IPS-18c (cell line): Measurements from ENCODE around the gene XAF1.
"Not testable (repeated sequence)": the region's sequence is repeated elsewhere in the genome, so short reads cannot be mapped to it uniquely, and the experiment has no call there.

Experiments used
- H3K4me3 ChIP-seq: 2 replicates; pipeline ENCODE4 v1.7.0; 2013; ENCODE audit warnings: low read depth, mild to moderate bottlenecking, low read length, moderate library complexity; ENCODE audit not compliant: insufficient read depth
- H3K9me3 ChIP-seq: one replicate; pipeline ENCODE4 v1.6.1; 2013; ENCODE audit warnings: mild to moderate bottlenecking, low read length, moderate library complexity; ENCODE audit not compliant: control insufficient read depth, insufficient read depth

Gene XAF1, protein sequence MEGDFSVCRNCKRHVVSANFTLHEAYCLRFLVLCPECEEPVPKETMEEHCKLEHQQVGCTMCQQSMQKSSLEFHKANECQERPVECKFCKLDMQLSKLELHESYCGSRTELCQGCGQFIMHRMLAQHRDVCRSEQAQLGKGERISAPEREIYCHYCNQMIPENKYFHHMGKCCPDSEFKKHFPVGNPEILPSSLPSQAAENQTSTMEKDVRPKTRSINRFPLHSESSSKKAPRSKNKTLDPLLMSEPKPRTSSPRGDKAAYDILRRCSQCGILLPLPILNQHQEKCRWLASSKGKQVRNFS

DNA sequence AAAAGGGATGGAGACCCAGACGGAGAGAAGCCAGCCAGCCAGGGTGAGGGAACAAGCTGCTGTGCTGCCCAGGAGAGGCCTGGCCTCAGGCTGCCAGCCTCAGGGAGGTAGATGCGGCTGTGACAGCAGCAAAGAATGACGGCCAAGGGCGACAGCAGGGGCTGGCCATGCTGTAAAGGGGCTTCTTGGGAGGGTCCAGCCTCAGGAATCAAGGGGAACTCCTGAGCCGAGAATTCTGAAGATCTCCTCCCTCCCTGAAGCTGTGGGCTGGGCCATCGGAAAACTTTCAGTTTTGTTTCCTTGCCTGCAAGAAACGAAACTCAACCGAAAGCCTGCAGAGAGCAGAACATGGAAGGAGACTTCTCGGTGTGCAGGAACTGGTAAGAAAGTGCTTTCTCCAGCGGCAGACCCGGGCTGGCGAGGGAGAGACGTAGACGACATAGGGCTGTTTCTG, at the start of gene XAF1:
Gene XAF1 (plus strand): TSS at position 316 of the 454 bp plus-strand sequence. CDS start 33 bp downstream, at position 349.
- no peaks in the 10 kb centered on the region for H3K9me3 ChIP-seq
- H3K4me3 ChIP-seq: no peak within 1 kb of the TSS

DNA sequence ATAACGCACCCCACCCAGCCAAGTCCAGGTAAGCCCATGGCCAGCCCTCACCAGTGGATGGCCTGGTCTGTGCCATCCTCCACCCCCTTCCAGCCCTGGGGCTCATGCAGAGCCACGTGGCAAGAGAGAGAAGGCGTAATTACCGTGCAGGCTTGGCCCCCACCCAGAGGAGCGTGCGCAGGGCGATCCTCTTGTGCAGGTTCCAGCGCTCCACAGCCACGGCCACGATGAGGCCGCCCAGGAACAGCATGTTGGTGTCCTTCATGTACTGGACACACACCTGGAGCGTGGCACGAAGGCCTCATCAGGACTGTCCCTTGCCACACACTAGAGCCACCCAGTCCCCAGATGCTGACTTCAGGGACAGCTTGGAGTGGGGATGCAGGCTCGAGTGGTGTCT, 49.3 kb upstream of the XAF1 start:
- H3K4me3 ChIP-seq: no peak overlapping the region

DNA sequence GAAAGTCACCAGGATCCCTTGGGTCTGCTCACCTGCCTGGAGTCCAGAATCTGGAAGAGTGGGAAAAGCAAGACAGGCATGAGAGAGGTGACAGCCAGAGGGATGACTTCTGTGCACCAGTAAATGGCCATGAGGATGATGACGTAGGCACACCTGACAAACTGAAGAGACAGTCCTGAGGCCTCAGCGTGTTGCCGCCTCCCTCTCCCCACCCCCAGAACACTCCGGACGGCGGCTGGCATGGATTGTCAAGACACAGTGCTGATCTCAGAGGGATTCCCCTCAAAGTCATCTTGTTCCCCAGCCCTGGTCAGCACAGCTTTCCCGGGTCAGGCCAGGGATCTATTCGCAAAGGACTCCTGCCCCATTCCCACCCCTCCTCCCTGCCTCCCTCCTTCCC, 48.9 kb upstream of the XAF1 start:
- Histone ChIP-seq H3K4me3 (no peak overlapping the region), H3K9me3 (no peaks in the 10 kb centered on the region)

More for the DNA sequence above, 49.3 kb upstream of the XAF1 start:
- H3K9me3 ChIP-seq: no peaks in the 10 kb centered on the region

DNA sequence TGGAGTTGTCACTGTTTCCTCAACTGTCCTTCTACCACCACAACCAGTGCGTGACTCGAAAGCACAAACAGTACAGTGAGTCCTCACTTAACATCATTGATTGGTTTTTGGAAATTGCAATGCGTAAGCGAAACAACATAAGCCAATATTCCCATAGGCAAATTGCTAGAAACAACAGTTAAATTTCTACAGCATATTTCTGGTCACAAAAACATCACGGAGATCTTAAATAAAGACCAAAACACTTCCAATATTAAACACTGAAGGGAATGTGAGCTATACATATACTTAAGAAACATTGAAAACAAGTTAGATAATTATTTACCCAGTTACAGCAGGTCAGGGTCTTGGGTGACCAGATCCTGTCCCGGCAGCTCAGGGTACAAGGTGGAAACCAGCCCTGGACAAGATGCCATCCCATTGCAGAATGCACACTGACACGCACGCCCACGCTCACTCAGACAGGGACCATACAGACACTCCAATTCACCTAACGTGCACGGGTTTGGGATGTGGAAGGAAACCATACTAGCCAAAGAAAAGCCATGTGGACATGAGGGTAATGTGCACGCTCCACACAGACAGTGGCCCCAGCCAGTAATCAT, 47.4 kb upstream of the XAF1 start:
- H3K4me3 ChIP-seq: no peak overlapping the region
- no peaks in the 10 kb centered on the region for H3K9me3 ChIP-seq

DNA sequence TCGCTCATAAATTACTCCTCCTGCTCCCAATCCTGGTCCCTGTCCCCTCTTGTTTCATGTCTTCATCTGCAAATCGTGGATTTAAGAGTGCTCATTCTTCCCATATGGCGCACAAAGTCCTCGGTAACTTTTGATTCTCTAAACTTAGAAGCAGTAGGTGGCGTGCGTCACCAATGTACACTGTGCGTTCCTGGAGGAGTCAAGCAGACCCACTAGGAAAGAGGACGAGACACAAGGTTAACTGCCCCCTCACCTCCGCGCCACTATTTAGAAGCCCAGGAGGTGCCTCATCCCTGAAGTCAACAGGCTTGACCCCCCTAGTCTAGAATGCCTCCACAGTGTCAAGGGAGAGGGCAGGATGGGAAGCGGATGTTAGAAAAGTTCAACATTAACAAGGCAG, 45.5 kb upstream of the XAF1 start:
- no peak overlapping the region for H3K4me3 ChIP-seq
- H3K9me3 ChIP-seq: no peaks in the 10 kb centered on the region

DNA sequence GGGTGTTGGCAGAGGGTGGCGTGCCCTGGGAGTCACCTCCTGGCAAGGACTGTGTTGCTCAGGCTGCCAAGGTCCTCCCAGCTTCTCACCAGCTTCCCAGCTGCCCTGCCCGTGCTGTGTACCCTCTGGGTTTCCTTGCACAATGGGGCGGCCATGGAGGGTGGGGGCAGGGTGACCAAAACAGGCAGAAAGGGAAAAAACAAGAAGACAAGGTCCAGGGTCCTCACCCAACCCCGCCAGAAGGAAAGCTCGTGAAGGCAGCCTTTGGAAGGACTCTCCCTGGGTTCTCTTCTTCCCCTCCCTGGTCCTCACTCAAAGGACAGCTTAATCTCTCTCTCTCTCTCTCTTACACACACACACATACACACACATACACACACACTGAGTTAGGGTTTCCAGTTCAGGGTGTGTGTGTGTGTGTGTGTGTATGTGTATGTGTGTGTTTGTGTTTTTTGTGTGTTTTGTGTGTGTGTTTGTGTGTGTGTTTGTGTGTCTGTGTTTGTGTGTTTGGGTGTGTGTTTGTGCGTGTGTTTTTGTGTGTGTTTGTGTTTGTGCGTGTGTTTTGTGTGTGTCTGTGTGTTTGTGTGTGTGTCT, 44.7 kb upstream of the XAF1 start:
- H3K4me3 ChIP-seq: no peak overlapping the region

DNA sequence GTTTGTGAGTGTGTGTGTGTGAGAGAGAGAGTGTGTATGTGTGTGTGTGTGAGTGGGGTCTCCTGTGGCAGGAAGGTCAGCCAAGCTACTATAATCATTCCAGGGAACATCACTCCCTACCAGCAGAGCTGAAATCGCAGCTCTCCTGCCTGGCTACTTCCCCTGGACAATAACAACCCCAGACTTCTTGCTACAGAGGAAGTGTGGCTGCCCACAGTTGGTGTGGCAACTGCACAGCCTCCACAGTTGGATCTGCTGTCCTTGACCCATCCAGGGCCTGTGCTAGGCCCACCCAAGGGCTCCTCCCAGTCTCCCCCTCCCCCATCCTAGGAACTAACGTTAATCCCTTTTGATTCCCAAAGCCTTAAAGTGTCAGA, 44.2 kb upstream of the XAF1 start:
- H3K9me3 ChIP-seq: no peaks in the 10 kb centered on the region
- H3K4me3 ChIP-seq: no peak overlapping the region

More for the DNA sequence above, 44.7 kb upstream of the XAF1 start:
- no peaks in the 10 kb centered on the region for H3K9me3 ChIP-seq

DNA sequence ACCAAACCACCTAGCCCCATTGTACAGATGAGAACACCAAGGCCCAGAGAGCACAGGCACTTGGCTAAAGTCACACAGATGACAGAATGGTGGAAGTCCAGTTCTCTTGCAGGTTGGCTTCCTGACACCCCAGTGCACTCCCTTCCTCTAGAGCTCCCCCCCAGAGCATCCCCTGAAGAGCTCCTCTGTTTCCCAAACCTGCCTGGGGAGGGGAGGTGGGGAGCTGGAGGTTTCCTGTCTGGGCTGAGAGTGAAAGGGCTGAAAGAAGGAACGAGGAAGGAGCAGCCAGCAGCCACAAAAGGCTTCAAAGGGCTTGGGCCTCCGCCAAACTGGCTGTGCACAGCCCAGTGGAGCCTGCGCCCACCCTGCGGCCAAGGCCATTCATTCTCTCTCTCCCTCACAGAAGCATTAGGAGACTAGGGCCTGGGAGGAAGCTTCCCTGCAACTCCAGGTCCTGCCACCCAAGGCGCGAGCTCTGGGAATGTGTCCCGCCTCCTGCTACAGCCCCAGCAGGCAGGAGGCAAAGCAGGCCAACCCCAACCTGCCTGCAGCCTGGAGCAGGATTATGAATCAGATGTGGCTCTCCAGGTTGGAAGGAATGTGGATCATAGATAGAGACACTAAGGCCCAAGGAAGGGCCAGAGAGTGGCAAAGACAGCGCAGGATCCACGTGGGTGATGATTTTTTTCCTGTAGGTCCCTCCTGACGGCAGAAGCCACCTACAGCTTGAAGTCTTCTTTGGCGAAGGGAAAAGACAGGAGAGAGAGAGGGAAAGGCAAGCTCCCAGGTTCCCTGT, 43.6 kb upstream of the XAF1 start:
- no peaks in the 10 kb centered on the region for H3K9me3 ChIP-seq
- H3K4me3 ChIP-seq: no peak overlapping the region

DNA sequence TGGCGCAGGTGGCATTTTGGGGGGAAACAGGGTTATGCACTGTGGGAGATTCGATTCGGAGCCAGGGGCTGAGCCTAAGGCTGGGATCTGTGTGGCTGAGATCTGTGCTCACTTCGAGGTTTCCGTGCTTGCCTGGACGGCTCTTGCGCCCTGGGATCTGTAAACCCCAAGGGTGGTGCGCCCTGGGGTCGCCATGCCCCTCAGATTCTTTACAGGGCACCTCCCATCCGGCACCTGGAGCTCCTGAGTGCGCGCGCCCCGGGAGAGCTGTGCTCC, 43.1 kb upstream of the XAF1 start:
- Histone ChIP-seq H3K4me3 (peak overlapping the region; percentile 56), H3K9me3 (no peaks in the 10 kb centered on the region)

DNA sequence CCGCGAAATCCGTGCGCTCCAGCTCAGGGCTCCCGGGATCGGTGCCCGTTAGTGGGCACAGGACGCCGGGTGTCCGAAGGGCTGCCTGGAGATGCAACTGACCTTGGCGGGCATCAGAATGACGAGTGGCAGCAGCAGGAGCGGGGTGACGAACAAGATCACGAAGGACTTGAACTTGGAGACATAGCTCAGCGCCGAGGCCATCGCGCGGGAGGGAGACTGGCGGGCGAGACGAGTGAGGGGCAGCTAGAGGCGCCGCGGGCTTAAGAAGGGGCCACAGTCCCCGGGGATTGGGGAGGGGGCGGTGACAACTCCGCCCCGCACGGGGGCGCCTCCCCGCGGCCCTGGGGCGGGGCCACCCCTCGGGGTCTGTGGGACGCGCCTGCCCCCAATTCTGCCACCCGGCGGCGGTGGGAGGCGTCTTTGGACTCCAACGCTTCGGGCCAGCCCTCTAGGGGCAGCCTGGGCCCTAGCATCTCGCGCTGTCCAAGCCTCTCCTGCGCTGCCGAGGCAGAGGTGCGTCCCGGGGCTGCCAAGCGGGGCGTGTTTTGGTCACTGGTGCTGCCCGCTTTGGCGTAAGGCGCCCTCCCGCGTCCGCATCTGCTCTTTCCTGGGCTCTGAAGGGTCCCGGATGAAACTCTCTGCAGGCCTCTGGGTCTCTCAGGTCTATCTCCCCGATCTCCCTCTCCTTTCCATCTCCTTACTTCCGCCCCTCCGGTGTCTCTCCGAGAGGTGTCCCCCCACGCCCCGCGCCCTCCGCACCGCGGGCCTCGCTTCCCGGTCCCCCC, 42.5 kb upstream of the XAF1 start, which contains the start of gene SLC13A5:
Gene SLC13A5 (minus strand): TSS at position 240 of the 788 bp plus-strand sequence. CDS start 36 bp downstream, at position 204.
- H3K4me3 ChIP-seq: peak within 1 kb of the TSS; percentile 56

DNA sequence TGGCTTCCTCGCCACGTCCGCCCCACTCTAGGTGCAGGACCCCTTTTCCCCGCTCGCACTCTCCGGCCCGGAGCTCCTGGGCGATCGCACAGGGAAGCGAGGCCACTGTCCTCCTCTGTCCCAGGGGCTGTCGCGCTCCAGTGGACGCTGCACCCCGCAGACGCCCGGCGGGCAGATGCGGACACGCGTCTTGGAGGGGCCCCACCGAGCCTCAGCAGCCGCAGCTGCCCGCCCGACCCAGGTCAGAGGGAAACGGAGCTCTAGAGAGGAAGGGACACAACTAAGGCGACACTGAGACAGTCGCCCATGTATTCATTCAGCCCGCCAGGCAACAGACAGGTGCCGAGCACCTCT, 42.0 kb upstream of the XAF1 start:
- peak overlapping the region; percentile 56 for H3K4me3 ChIP-seq
- no peaks in the 10 kb centered on the region for H3K9me3 ChIP-seq

More for the DNA sequence above, 42.5 kb upstream of the XAF1 start, which contains the start of gene SLC13A5:
- no peaks in the 10 kb centered on the region for H3K9me3 ChIP-seq

DNA sequence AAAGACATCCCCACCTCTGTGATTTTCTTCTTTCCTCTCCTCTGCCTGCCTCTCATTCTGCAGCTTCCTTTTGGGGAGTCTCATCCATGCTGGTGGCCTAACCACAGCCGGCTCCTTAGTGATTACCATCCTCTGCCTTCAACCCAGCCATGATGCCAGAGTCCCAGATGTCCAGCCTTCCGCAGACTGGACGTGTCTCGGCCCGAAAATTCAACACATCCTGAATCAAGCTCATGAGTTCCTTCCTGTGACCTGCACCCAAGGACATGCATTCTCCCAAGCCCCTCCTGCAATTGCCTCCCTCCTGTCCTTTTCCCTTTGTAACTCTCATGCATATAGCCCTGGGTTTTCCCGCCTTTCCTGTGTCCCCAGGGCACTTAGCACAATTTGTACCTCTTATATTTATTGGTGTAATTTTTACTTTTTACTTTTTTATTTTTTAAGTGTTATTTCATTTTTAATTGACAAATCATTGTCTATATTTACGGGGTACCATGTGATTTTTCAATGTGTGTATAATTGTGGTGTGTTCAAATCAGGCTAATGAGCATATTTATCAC, 41.5 kb upstream of the XAF1 start:
- Histone ChIP-seq H3K9me3 (no peaks in the 10 kb centered on the region), H3K4me3 (no peak overlapping the region)

DNA sequence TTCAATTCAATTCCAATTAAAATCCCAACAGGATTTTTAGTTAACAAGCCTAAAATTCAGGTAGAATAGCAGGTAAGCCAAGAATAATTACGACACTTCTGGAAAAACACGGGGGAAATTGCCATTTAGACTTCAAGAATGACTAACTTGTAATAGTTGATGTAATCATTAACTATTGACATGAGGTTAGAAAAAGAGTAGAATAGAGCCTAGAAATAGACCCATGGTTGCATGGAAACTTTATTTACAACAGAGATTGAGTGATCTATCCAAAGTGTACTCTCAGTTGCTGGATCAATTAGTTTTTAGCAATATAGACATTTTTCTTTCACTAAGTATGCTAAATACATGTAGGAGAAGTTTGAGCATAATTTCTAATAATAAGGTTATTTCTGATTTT, 39.1 kb upstream of the XAF1 start:
- Histone ChIP-seq H3K9me3 (no peaks in the 10 kb centered on the region), H3K4me3 (no peak overlapping the region)

DNA sequence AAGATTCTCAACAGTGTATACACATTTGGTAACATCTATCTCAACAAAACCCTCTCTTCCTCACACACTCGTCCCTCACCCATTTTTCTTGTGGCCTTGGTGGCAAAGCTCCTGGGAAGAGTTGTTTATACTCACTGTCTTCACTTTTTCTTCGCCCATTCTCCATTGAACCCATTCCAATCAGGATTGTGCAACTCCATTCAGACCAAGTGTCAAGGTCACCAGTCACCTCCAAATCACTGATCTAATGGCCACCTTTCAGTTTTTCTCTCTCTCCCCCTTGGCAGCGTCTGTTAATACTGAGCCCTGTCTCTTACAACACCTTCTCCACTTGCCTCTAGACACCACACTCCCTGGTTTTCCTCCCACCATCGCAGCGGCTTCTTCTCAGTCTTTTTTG, 34.1 kb upstream of the XAF1 start:
- Histone ChIP-seq H3K9me3 (peaks cover 2% of the 10 kb centered on the region), H3K4me3 (no peak overlapping the region)

DNA sequence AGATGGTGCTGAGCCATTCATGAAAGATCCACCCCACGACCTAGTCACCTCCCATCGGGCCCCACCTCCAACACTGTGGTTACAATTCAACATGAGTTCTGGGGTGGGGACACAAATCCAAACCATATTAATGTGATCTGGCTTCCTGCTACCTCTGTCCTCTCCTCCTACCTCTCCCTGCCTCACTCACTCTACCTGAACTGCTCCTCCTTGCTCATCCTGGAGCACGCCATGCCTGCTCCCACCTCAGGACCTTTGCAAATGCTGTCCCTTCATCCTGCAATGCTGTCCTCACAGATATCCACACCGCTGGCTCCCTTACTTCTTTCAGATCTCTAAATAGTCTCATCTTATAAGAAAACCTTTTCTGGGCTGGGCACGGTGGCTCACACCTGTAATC, 31.8 kb upstream of the XAF1 start:
- Histone ChIP-seq H3K4me3 (no peak overlapping the region), H3K9me3 (peaks cover 2% of the 10 kb centered on the region)

DNA sequence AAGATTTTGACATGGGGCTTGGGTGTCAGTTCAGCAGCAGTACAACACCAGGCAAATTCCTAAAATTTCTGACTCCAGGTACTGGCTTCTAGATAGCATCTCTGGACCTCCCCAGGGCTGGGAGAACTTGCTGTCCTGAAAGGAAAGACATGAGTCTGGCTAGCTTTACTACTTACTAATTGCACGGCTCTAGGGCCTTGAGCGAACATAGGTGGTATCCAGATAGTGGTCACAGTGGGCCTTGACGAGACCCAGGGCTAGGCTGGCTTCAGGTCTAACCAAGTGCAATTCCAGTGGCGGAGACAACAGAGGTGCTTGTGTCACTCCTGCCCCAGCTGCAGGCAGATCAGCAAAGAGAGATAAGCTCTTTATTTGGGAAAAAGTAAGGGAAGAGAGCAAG, 26.3 kb upstream of the XAF1 start:
- H3K9me3 ChIP-seq: peaks cover 2% of the 10 kb centered on the region
- H3K4me3 ChIP-seq: no peak overlapping the region

DNA sequence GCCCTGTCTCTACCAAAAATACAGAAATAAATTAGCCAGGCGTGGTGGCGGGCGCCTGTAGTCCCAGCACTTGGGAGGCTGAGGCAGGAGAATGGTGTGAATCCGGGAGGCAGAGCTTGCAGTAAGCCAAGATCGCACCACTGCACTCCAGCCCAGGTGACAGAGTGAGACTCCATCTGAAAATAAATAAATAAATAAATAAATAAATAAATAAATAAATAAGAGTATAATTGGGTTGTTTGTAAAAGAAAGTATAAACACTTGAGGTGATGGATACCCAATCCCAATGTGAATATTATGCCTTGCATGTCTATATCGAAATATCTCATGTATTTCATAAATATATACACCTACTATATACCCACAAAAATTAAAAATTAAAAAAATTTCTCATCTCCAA, 9.2 kb upstream of the XAF1 start:
- not testable (repeated sequence) for H3K4me3 ChIP-seq, H3K9me3 ChIP-seq
